Activated CD8-positive, alpha-beta memory T cell treated with anti-CD3 and anti-CD28 coated beads for 4 hours (primary cell): ENCODE data around the gene SUCLG1.

Source experiments
- DNase-seq, 2 donors: peaks; one replicate each; pipeline ENCODE4 v3.0.0-alpha.2; 2020; ENCODE audit warnings: low read depth in 2 of 2

The SUCLG1 gene

GRCh38 chr2:84461310-84461709, 2.2 kb upstream of the SUCLG1 start:
- no peak for DNase-seq

- no peak for DNase-seq
Measured at GRCh38 chr2:84460670-84461069, 1.6 kb upstream of the SUCLG1 start.

- no peak for DNase-seq
Measured at GRCh38 chr2:84459944-84460429, 907 bp upstream of the SUCLG1 start.

- DNase-seq, result no peak
Measured at GRCh38 chr2:84458551-84459017, 496 bp downstream of the SUCLG1 start.

- DNase-seq, result no peak
Measured at GRCh38 chr2:84457686-84458085, 1.4 kb downstream of the SUCLG1 start.

GRCh38 chr2:84456156-84456555, 2.9 kb downstream of the SUCLG1 start:
- no peak for DNase-seq

GRCh38 chr2:84454581-84454980, 4.5 kb downstream of the SUCLG1 start:
- no peak for DNase-seq

GRCh38 chr2:84452624-84453023, 6.5 kb downstream of the SUCLG1 start:
- DNase-seq, result no peak

- DNase-seq, result no peak
Measured at GRCh38 chr2:84451579-84451978, 7.5 kb downstream of the SUCLG1 start.

- no peak for DNase-seq
Measured at GRCh38 chr2:84450288-84451227, 8.5 kb downstream of the SUCLG1 start.

GRCh38 chr2:84449711-84450110, 9.4 kb downstream of the SUCLG1 start:
- no peak for DNase-seq

- no peak for DNase-seq
Measured at GRCh38 chr2:84449055-84449454, 10.0 kb downstream of the SUCLG1 start.

GRCh38 chr2:84443477-84443876, 15.6 kb downstream of the SUCLG1 start:
- DNase-seq, result no peak

- DNase-seq, result no peak
Measured at GRCh38 chr2:84442888-84443287, 16.2 kb downstream of the SUCLG1 start.

- DNase-seq, result no peak
Measured at GRCh38 chr2:84441505-84441904, 17.6 kb downstream of the SUCLG1 start.

GRCh38 chr2:84441036-84441435, 18.0 kb downstream of the SUCLG1 start:
- DNase-seq, result no peak

- no peak for DNase-seq
Measured at GRCh38 chr2:84435345-84436025, 23.6 kb downstream of the SUCLG1 start.

GRCh38 chr2:84429328-84429727, 29.8 kb downstream of the SUCLG1 start:
- no peak for DNase-seq

- no peak for DNase-seq
Measured at GRCh38 chr2:84427235-84428138, 31.6 kb downstream of the SUCLG1 start.

- no peak for DNase-seq
Measured at GRCh38 chr2:84425310-84425709, 33.8 kb downstream of the SUCLG1 start.

GRCh38 chr2:84424152-84424551, 34.9 kb downstream of the SUCLG1 start:
- DNase-seq, result no peak

- DNase-seq, result no peak
Measured at GRCh38 chr2:84421791-84422190, 37.3 kb downstream of the SUCLG1 start.
